GM13976 (cell line): ENCODE results near the gene YBX2.

Experiments used
- DNase-seq: peaks from one replicate; pipeline ENCODE4 v3.0.0; 2012; ENCODE audit warnings: low spot score
- in situ Hi-C: fragments of 300-500 bp; cut with MboI; formaldehyde crosslinking; loops from one replicate; pipeline ENCODE4 v1.12.0; 2022; ENCODE audit warnings: low sequenced_read_pairs, mixed read lengths, inconsistent platforms; ENCODE audit not compliant: unreplicated experiment
- TF ChIP-seq, protein P1 (sequence below): IDR thresholded peaks from 2 replicates; pipeline ENCODE4 v1.5.1; 2012; ENCODE audit warnings: borderline replicate concordance, mild to moderate bottlenecking; ENCODE audit not compliant: insufficient read depth; ENCODE audit errors: extremely low read depth, missing control alignments, control extremely low read depth

YBX2 gene

DNA sequence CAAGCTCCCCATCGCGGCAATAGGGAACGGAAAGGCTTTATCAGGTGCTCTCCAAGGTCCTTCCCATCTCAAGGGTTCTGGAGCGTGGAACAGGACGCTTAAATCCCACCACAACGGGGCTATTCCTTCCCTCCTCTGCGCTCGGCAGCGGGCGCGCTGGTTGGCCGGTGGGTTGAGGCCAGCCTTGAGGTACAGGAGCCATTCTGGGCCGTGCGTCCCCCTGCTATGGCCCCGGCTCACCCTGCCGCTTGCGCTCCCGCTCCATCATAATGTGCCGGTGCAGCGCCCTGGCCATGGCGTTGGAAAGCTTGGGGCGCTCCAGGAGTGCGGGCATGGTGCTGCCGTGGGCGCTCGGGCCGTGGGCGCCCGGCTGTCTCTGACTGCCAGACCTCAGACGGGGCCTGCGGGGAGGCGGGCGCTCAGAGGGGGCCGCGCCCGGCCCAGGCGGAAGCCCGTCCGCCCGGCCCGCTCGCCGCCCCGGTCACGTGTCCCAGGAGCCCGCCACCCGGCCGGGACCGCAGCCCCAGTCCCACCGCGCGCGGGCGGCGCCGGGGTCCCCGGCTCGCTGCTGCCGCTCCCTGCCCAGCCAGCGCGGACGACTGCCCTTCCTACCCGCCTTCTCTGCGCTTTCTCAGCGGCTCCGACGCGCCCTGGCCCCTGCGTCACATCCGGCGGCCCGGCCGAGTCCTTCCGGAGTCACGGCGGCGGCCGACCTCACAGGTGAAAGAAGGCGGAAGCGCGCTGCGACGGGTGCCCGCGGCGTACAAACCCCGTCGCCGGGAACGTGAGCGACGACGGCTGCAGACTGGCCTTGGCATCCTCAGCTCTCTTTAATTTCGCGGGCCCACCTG lies 20.5 kb upstream of the YBX2 start, which contains the start of gene GPS2:
Gene GPS2 (minus strand): TSS at position 642 of the 851 bp plus-strand sequence. CDS start 308 bp downstream, at position 334.
- peak; percentile 97 for DNase-seq
- in situ Hi-C loops, result no loop called here
- TF ChIP-seq, protein P1, sequence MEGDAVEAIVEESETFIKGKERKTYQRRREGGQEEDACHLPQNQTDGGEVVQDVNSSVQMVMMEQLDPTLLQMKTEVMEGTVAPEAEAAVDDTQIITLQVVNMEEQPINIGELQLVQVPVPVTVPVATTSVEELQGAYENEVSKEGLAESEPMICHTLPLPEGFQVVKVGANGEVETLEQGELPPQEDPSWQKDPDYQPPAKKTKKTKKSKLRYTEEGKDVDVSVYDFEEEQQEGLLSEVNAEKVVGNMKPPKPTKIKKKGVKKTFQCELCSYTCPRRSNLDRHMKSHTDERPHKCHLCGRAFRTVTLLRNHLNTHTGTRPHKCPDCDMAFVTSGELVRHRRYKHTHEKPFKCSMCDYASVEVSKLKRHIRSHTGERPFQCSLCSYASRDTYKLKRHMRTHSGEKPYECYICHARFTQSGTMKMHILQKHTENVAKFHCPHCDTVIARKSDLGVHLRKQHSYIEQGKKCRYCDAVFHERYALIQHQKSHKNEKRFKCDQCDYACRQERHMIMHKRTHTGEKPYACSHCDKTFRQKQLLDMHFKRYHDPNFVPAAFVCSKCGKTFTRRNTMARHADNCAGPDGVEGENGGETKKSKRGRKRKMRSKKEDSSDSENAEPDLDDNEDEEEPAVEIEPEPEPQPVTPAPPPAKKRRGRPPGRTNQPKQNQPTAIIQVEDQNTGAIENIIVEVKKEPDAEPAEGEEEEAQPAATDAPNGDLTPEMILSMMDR, result no peak

DNA sequence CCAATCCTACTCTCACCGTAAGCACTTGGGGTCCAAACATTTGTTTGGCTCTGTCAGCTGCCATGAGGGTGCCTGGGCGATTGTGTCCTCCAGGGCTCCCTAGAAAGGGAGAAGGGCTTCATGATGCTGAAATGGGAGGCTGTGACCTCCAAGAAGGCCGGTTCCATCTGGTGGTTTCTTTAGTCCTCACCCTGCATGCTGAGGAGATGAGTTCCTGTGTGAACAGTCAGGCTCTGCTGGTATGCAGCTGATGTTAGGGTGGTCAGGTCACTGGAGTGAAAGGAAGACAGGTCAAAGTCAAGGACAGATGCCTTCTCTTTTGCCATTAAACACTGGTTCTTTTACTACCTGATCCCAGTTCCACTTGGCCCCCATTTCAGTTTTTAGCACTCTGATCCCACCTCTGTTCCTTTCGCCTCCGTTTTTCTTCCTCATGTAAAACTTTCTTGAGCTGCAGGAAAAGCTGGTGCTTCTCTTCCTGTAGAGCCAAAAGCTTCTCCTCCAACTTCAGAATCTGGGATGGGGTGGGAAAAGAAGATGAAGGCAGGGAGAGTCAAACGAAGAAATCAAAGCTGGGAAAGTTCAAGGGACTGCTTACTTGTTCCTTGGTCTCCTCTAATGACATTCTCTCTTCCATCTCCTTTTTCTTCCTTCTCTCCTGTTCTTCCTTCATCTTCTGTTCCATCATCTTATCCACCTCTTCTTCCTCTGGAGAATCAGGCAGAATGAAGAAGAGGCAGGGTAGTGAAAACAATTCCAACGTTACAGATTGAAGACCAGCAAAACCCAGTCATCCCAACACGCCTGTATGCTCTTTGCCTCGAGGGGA lies 19.7 kb upstream of the YBX2 start:
- TF ChIP-seq, protein P1, result no peak
- no peak for DNase-seq
- in situ Hi-C loops, result no loop called here

DNA sequence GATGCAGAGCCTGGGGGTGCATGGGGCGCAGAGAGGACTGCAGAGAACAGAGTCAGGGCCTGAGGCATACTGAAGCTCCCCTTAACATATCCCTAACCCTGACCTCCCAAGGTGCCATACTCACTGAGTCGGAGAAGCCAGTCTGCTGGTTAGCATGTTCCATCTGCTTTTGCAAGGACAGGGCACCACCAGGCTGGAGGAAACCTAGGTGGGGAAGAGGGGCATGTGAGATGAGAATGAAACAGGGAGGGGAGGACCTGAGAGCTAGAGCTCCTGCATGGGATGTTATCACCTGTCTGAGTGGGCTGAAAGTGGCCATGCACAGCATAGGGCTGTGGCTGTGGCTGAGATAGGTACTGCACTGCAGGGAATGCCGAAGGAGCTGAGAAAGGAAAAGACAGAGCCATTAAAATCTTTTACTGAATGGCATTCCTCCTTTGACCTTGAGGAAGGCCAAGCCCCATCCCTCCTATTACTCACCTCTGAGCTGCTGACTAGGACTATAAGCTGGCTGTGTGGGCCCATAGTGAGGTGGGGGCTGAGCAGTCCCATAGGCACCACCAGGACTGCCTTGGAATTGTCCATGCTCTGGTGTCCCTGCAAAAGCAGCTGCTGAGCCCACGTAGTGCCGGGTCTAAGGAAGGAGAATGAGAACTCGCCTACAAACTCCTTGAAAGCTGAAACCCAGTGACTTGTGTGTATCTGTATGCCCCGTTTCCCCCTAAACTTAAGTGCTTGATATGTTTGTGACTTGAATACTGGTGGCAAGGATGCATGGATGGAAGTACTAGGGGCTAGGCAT lies 18.9 kb upstream of the YBX2 start:
- TF ChIP-seq, protein P1, result no peak
- DNase-seq, result no peak
- in situ Hi-C loops, result no loop called here

DNA sequence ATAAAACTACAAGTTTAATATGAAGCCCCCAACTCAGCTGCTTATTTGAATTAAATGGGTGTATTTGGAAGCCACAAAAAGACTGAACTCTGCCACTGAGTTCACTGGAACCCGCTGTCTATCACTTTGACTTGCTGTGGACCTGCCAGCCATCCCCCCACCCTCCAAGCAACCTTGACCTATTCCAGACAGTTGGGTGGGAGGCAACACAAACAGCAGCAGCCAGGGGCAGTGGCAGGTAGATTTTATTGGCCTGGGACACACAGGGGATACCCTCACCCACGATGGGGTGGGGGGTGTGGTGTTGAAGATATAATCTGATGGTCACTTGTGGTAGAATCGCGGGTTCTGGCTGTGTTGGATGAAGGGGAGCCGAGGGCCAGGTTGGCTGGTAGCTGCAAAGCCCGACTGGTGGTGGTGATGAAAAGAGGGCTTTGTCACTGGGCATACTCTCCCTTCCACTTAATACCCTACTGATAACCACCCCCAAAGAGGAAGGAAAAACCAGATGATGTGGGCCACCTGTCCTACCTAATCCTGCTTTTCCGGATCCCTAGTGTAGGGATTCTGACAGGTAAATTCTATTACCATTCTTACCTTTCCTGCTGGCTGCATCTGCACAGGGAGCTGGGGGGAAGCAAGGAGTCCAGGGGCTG lies 18.1 kb upstream of the YBX2 start:
- in situ Hi-C loops, result no loop called here
- TF ChIP-seq, protein P1, result no peak
- DNase-seq, result no peak

DNA sequence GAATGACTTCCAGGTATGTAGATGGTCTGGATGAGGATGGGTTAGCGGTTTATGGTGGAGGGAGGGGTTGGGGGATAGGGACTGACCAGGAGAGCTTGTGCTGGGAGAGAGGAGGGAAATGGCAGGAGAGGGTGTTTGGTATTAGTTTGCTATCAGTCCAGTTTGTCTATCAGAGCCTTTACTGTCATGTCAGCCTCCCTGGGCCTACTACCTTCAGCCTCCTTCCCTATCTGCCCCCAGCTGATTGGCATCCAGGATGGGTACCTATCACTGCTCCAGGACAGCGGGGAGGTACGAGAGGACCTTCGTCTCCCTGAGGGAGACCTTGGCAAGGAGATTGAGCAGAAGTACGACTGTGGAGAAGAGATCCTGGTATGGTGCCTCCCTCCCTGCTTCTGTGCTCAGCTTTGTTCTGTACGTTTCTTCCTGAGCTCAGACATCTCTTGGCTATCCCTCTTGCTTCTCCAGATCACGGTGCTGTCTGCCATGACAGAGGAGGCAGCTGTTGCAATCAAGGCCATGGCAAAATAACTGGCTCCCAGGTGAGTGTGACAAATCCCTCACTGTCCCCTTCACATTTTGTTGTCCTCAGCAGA lies 16.8 kb upstream of the YBX2 start:
- TF ChIP-seq, protein P1, result no peak
- no peak for DNase-seq
- in situ Hi-C loops, result no loop called here

DNA sequence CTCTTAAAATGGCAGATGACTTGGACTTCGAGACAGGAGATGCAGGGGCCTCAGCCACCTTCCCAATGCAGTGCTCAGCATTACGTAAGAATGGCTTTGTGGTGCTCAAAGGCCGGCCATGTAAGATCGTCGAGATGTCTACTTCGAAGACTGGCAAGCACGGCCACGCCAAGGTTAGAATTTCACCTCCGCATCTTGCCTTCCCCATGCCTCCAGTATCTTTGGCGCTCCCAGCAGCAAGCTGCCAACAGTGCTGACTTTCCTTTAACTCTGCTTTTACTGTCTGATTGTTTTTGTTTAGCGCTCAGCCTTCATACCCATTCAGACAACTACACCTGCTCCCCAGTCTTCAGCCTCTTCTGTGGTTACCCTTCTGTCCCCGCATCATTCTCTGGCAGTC lies 15.2 kb upstream of the YBX2 start:
- in situ Hi-C loops, result no loop called here
- no peak for DNase-seq
- TF ChIP-seq, protein P1, result no peak
